Esophagus squamous epithelium (tissue), 4 donors: Measurements from ENCODE around the gene FBXL17.

Source experiments
- CTCF ChIP-seq, 6 experiments: fragments of 450-650 bp in 4 of 6; fragments of 200-600 bp in 2 of 6; sonication (generic) in 2 of 6; IDR thresholded peaks; one replicate each; pipeline ENCODE4 v1.5.1; 2016 to 2019; ENCODE audit warnings: antibody characterized with exemption in 6 of 6, mild to moderate bottlenecking in 4 of 6, moderate library complexity in 4 of 6
- POLR2A ChIP-seq, 4 donors: fragments of 450-650 bp; IDR thresholded peaks; one replicate each; pipeline ENCODE4 v1.6.1; 2017; ENCODE audit warnings: antibody characterized with exemption in 4 of 4, mild to moderate bottlenecking in 4 of 4, moderate library complexity in 3 of 4

GRCh38 chr5:108168915-108169314, 213.0 kb downstream of the FBXL17 start:
- TF ChIP-seq CTCF (IDR thresholded peaks at IDR 0.05): no peak
- no peak for TF ChIP-seq POLR2A (IDR thresholded peaks at IDR 0.05)
